Glutamatergic neuron (in vitro differentiated cells): ENCODE data around the gene IRAK1. TPM values are rescaled to one million over a fixed set of nuclear protein-coding genes. Genes with fewer than 3 reads are reported as not detected.

Source experiments
- DNase-seq: peaks from one replicate; pipeline ENCODE4 v3.0.0; 2022
- H3K27ac Mint-ChIP-seq: one replicate; pipeline ENCODE4 v1.8.0; 2020; ENCODE audit warnings: mild to moderate bottlenecking, mixed read lengths, inconsistent platforms; ENCODE audit not compliant: unreplicated experiment
- H3K27me3 Mint-ChIP-seq: one replicate; pipeline ENCODE4 v1.8.0; 2020; ENCODE audit warnings: mild to moderate bottlenecking, moderate library complexity, mixed read lengths, inconsistent platforms; ENCODE audit not compliant: unreplicated experiment
- H3K36me3 Mint-ChIP-seq: one replicate; pipeline ENCODE4 v1.8.0; 2020; ENCODE audit warnings: mild to moderate bottlenecking, mixed read lengths, inconsistent platforms; ENCODE audit not compliant: unreplicated experiment
- H3K4me1 Mint-ChIP-seq: one replicate; pipeline ENCODE4 v1.8.0; 2020; ENCODE audit warnings: mild to moderate bottlenecking, low read depth, mixed read lengths, inconsistent platforms; ENCODE audit not compliant: unreplicated experiment
- H3K4me3 Mint-ChIP-seq: one replicate; pipeline ENCODE4 v1.8.0; 2020; ENCODE audit warnings: mild to moderate bottlenecking, mixed read lengths, inconsistent platforms; ENCODE audit not compliant: unreplicated experiment
- H3K9me3 Mint-ChIP-seq: one replicate; pipeline ENCODE4 v1.8.0; 2020; ENCODE audit warnings: mild to moderate bottlenecking, moderate library complexity, mixed read lengths, inconsistent platforms; ENCODE audit not compliant: unreplicated experiment
- CTCF ChIP-seq: fragments of 200-600 bp; sonication (generic); IDR thresholded peaks from one replicate; pipeline ENCODE4 v1.5.0; 2021; ENCODE audit not compliant: partially characterized antibody, unreplicated experiment
- total RNA-seq: library from RNA; stranded (reverse); fragmentation: NEBNext Ultra II Directional; extraction: Animal tissue kit (Norgen Biotek cat#: 25700); gene quantifications from one replicate; pipeline ENCODE4 v1.2.1, GENCODE V29; 2021; ENCODE audit not compliant: unreplicated experiment

IRAK1 gene
- total RNA-seq, 1 donor from 2014 or later: 60.3 TPM

DNA sequence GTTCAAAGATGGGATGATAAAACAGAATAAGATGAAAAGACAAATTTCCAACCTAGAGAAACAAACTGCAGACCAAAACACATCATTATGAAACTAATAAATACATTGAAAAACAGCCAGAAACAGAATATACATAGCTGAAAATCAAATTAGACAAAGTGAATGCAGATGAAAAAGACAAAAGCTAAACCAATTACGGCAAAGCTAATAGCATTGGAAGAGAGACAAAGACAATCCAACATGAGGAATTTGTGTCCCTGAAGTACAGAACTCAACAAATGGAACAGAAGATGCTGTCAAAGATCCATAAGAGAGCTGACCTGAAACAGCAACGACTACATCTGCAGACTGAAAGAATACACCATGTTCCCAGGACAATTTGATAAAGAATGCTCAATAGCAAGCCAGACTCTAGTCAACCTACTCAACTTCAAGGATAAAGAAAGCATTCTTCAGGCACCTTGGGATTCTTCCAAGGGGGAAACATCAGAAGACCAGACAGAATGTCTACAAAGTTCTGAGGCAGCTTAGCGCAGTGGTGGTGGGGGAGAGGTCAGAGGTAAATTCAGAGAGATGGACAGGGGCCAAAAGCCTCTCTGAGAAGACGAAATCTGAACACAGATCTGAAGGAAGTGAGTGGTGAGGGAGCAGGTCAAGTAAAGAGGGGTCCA, 27.4 kb upstream of the IRAK1 start:
- no peak for TF ChIP-seq CTCF
- no peak for DNase-seq
- H3K9me3 Mint-ChIP-seq: no peaks in the 10 kb centered on the region
- H3K4me1 Mint-ChIP-seq: peaks cover 41% of the 10 kb centered on the region
- peaks cover 2% of the 10 kb centered on the region for H3K27me3 Mint-ChIP-seq
- H3K4me3 Mint-ChIP-seq: peak overlapping the region; percentile 6
- no peaks in the 10 kb centered on the region for H3K36me3 Mint-ChIP-seq
- peak overlapping the region; percentile 87 for H3K27ac Mint-ChIP-seq

DNA sequence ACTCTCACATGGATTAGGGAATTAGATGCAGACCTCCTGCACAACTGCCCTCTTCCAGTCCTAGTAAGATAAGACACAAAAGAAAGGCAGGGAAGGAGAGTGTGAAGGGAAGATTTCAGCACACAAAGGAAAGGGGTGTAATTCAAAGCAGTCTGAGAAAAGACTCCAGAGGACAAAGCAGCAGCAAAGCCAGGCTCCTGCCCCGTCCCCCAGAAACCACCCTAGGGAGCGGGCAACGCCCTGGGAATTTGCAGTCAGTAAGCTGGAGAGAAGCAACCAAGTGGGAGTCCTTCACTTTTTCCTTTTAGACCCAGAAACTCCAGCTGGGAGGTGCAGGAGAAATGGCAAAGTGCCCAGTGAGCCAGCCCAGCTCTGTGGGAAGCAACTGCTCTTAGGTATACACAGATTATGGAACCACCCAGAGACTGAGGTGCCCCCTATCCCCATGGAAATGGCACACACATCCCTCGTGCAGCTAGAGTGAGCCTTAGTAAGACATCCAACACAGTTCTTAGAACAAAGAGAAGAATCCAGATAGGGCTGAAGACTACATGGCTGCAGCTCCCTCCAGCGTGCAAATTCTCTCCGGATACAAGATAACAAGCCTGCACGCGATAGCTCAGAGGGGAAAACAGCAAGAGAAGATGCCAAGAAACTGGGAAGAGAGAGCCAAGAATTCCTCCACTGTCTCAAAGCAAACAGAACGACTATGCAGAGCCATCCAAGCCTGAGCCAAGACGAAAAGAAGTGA, 26.5 kb upstream of the IRAK1 start:
- Mint-ChIP-seq H3K4me3 (peak overlapping the region; percentile 38), H3K27ac (peak overlapping the region; percentile 87), H3K27me3 (peaks cover 2% of the 10 kb centered on the region), H3K4me1 (peaks cover 46% of the 10 kb centered on the region), H3K9me3 (no peaks in the 10 kb centered on the region), H3K36me3 (no peaks in the 10 kb centered on the region)
- DNase-seq: no peak
- TF ChIP-seq CTCF: no peak

DNA sequence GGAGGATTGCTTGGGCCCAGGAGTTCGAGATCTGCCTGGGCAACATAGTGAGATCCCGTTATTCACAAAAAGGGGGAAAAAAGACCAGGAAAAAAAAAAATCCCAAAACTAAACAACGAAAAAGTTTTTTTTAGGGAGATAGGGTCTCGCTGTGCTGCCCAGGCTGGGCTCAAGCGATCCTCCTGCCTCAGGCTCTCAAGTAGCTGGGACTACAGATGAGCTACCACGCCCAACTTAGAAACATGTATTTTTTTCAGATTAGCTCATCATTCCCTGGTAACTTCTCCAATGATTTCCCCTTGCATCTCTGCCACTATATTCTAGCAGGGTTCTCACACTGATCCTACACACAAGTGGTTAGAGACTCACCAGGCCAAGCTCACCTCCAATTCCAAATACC, 24.4 kb upstream of the IRAK1 start:
- no peaks in the 10 kb centered on the region for H3K36me3 Mint-ChIP-seq
- peaks cover 33% of the 10 kb centered on the region for H3K4me1 Mint-ChIP-seq
- no peak overlapping the region for H3K4me3 Mint-ChIP-seq
- TF ChIP-seq CTCF: no peak
- H3K27me3 Mint-ChIP-seq: no peaks in the 10 kb centered on the region
- H3K9me3 Mint-ChIP-seq: no peaks in the 10 kb centered on the region
- no peak overlapping the region for H3K27ac Mint-ChIP-seq
- DNase-seq: no peak

- no peak overlapping the region for H3K4me3 Mint-ChIP-seq
- H3K27ac Mint-ChIP-seq: no peak overlapping the region
- H3K9me3 Mint-ChIP-seq: no peaks in the 10 kb centered on the region
- no peak for DNase-seq
- no peaks in the 10 kb centered on the region for H3K36me3 Mint-ChIP-seq
- H3K27me3 Mint-ChIP-seq: no peaks in the 10 kb centered on the region
- TF ChIP-seq CTCF: no peak
- peaks cover 27% of the 10 kb centered on the region for H3K4me1 Mint-ChIP-seq
Observed at GRCh38 chrX:154043003-154043763, 23.5 kb upstream of the IRAK1 start.
